ENCODE measurements around the gene MLH3. TPM values are rescaled to one million over a fixed set of nuclear protein-coding genes. Genes with fewer than 3 reads are reported as not detected.

MLH3 gene
- polyA plus RNA-seq, 3 donors = 3.4 to 6.3 (median 5.1) TPM

DNA sequence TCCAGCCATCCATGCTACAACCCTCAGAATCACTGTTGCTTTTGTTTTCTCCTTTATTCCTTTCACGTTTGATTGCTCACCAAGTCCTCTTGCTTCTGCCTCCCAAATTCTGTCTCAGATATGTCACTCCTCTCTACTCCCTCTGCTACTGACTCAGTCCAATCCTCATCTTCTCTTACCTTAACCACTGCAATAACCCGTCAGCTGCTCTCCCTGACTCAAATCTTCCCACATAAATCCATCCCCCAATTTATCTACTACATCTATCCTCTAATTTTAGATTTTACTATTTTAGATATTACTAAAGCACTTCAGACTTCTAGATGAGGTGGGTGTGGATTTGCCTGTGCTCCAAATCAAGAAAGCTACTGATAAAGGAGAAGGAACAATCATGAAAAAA is 25.4 kb downstream of the MLH3 start:
- H3K36me3 ChIP-seq (replicated peaks in 1 of 2; ENCODE audit: control insufficient read depth in 1 of 2, insufficient read depth in 2 of 2, low read length in 2 of 2) = peaks cover 37 to 48% of the 10 kb centered on the region in 2 donors

DNA sequence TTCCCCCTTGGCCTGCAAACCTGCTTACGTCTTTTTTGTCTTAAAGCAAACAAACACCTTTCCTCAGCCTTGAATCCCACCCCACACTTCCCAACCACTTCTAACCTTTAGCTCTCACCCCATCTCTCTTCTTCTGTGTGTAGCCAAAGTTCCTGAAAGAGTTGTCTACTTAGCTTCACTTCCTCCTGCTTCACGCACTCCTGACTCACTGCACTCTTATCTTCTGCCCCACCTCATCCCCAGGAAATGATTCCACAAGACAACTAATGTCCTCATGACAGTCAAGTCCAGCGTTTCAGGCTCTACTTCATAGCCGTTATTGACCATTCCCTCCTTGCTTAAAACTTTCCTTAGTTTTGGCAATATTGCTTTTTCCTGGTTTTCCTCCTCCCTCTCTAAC is 26.2 kb downstream of the MLH3 start:
- H3K27me3 Mint-ChIP-seq (ENCODE audit: low read depth in 3 of 3) = peaks cover 0 to 2% (median 0%) of the 10 kb centered on the region in 3 donors
- H3K79me2 ChIP-seq (ENCODE audit: insufficient read depth, low read length) = no peaks in the 10 kb centered on the region
- no peak overlapping the region for H3K4me2 ChIP-seq (replicated peaks; ENCODE audit: extremely low read depth, low read length, poor library complexity, severe bottlenecking)
- TF ChIP-seq, protein P1, sequence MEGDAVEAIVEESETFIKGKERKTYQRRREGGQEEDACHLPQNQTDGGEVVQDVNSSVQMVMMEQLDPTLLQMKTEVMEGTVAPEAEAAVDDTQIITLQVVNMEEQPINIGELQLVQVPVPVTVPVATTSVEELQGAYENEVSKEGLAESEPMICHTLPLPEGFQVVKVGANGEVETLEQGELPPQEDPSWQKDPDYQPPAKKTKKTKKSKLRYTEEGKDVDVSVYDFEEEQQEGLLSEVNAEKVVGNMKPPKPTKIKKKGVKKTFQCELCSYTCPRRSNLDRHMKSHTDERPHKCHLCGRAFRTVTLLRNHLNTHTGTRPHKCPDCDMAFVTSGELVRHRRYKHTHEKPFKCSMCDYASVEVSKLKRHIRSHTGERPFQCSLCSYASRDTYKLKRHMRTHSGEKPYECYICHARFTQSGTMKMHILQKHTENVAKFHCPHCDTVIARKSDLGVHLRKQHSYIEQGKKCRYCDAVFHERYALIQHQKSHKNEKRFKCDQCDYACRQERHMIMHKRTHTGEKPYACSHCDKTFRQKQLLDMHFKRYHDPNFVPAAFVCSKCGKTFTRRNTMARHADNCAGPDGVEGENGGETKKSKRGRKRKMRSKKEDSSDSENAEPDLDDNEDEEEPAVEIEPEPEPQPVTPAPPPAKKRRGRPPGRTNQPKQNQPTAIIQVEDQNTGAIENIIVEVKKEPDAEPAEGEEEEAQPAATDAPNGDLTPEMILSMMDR (IDR thresholded peaks at IDR 0.05) = no peak
- no peaks in the 10 kb centered on the region for H3K27me3 ChIP-seq (ENCODE audit: control insufficient read depth in 2 of 2, insufficient read depth in 2 of 2, low read length in 2 of 2)
- H3K27ac Mint-ChIP-seq = no peak overlapping the region
- no peaks in the 10 kb centered on the region for H3K9me3 Mint-ChIP-seq
- H3K9me3 ChIP-seq (replicated peaks in 1 of 2; ENCODE audit: control insufficient read depth in 1 of 2, insufficient read depth in 1 of 2, low read length in 2 of 2) = no peaks in the 10 kb centered on the region
- peak overlapping the region in 1 of 2 donors; percentile 60 for H3K27ac ChIP-seq (ENCODE audit: low read depth in 1 of 2, low read length in 2 of 2)
- H4K20me1 ChIP-seq (ENCODE audit: insufficient read depth, low read length) = no peaks in the 10 kb centered on the region
- no peak overlapping the region for H3K9ac ChIP-seq (ENCODE audit: insufficient read depth, low read length, poor library complexity, severe bottlenecking)
- H3K36me3 ChIP-seq (replicated peaks in 1 of 2; ENCODE audit: control insufficient read depth in 1 of 2, insufficient read depth in 2 of 2, low read length in 2 of 2) = peaks cover 35 to 47% of the 10 kb centered on the region in 2 donors
- intact Hi-C loops (cut with micrococcal nuclease) = no loop called here
- H3K4me3 ChIP-seq (replicated peaks in 1 of 3; ENCODE audit: low read depth in 2 of 3, low read length in 3 of 3) = no peak overlapping the region
- H3K4me1 Mint-ChIP-seq = no peaks in the 10 kb centered on the region
- H3K4me1 ChIP-seq (ENCODE audit: control insufficient read depth in 1 of 2, insufficient read depth in 2 of 2, low read length in 2 of 2) = peaks cover 11 to 15% of the 10 kb centered on the region in 2 donors
- WGBS (ENCODE audit: insufficient coverage) = 25% methylated on average over 4 of the region's 4 CpGs
- H3K36me3 Mint-ChIP-seq = peaks cover 42 to 63% of the 10 kb centered on the region in 2 donors
- no peak overlapping the region for H2AFZ ChIP-seq (ENCODE audit: insufficient read depth, low read depth, low read length, poor library complexity, severe bottlenecking)
- no peak overlapping the region for H3K4me3 Mint-ChIP-seq
- DNase-seq = peak; percentile 64 to 86 (median 70)

More for the DNA sequence above, 25.4 kb downstream of the MLH3 start:
- 100% methylated on average over 1 of the region's 2 CpGs for WGBS (ENCODE audit: insufficient coverage)
- Histone ChIP-seq H3K79me2 (ENCODE audit: insufficient read depth, low read length) (no peaks in the 10 kb centered on the region), H3K9me3 (replicated peaks in 1 of 2; ENCODE audit: control insufficient read depth in 1 of 2, insufficient read depth in 1 of 2, low read length in 2 of 2) (no peaks in the 10 kb centered on the region), H4K20me1 (ENCODE audit: insufficient read depth, low read length) (no peaks in the 10 kb centered on the region), H3K9ac (ENCODE audit: insufficient read depth, low read length, poor library complexity, severe bottlenecking) (no peak overlapping the region), H3K4me3 (replicated peaks in 1 of 3; ENCODE audit: low read depth in 2 of 3, low read length in 3 of 3) (no peak overlapping the region), H3K4me2 (replicated peaks; ENCODE audit: extremely low read depth, low read length, poor library complexity, severe bottlenecking) (no peak overlapping the region), H3K27ac (ENCODE audit: low read depth in 1 of 2, low read length in 2 of 2) (peak overlapping the region in 1 of 2 donors; percentile 60), H3K27me3 (ENCODE audit: control insufficient read depth in 2 of 2, insufficient read depth in 2 of 2, low read length in 2 of 2) (no peaks in the 10 kb centered on the region), H2AFZ (ENCODE audit: insufficient read depth, low read depth, low read length, poor library complexity, severe bottlenecking) (no peak overlapping the region), H3K4me1 (ENCODE audit: control insufficient read depth in 1 of 2, insufficient read depth in 2 of 2, low read length in 2 of 2) (peaks cover 11 to 15% of the 10 kb centered on the region in 2 donors)
- intact Hi-C loops (cut with micrococcal nuclease) = no loop called here
- TF ChIP-seq, protein P1 (IDR thresholded peaks at IDR 0.05) = no peak
- DNase-seq = no peak
- Mint-ChIP-seq H3K27me3 (ENCODE audit: low read depth in 3 of 3) (peaks cover 0 to 2% (median 0%) of the 10 kb centered on the region in 3 donors), H3K36me3 (peaks cover 44 to 65% of the 10 kb centered on the region in 2 donors), H3K9me3 (no peaks in the 10 kb centered on the region), H3K4me3 (no peak overlapping the region), H3K27ac (no peak overlapping the region), H3K4me1 (no peaks in the 10 kb centered on the region)

Data from CD14-positive monocyte (primary cell).